HG03354 (cell line): Measurements from ENCODE around the gene TJAP1.

Experiments used
- ATAC-seq: cut with Tn5 transposase; IDR thresholded peaks from one replicate; pipeline ENCODE4 v1.9.1; 2021; ENCODE audit warnings: mild to moderate bottlenecking; ENCODE audit not compliant: unreplicated experiment, poor library complexity, severe bottlenecking

Gene TJAP1

GRCh38 chr6:43499028-43499815 is 21.9 kb downstream of the TJAP1 start:
- ATAC-seq, result no peak

- ATAC-seq, result no peak
These were observed 23.6 kb downstream of the TJAP1 start for GRCh38 chr6:43500921-43501320.

- ATAC-seq, result no peak
These were observed 25.3 kb downstream of the TJAP1 start for GRCh38 chr6:43502666-43503065.

- ATAC-seq, result no peak
These were observed 26.1 kb downstream of the TJAP1 start for GRCh38 chr6:43503443-43503842.

GRCh38 chr6:43504756-43505593 is 27.6 kb downstream of the TJAP1 start:
- no peak for ATAC-seq

- ATAC-seq, result no peak
These were observed 28.3 kb downstream of the TJAP1 start for GRCh38 chr6:43505718-43506117.

GRCh38 chr6:43506171-43506570 is 28.8 kb downstream of the TJAP1 start:
- ATAC-seq, result no peak

GRCh38 chr6:43506667-43507471 is 29.5 kb downstream of the TJAP1 start:
- peak; percentile 52 for ATAC-seq

GRCh38 chr6:43508481-43509141 is 31.2 kb downstream of the TJAP1 start:
- no peak for ATAC-seq

GRCh38 chr6:43509142-43509983 is 32.0 kb downstream of the TJAP1 start:
- peak; percentile 16 for ATAC-seq

- peak; percentile 72 for ATAC-seq
These were observed 32.8 kb downstream of the TJAP1 start, which contains the start of gene LRRC73 for GRCh38 chr6:43509984-43510826. LRRC73 (minus strand) TSS chr6:43510346; CDS start chr6:43509785, 561 bp downstream.

GRCh38 chr6:43510827-43511163 is 33.4 kb downstream of the TJAP1 start:
- ATAC-seq, result no peak

GRCh38 chr6:43511824-43512415 is 34.5 kb downstream of the TJAP1 start:
- ATAC-seq, result no peak

- ATAC-seq, result no peak
These were observed 38.4 kb downstream of the TJAP1 start for GRCh38 chr6:43515808-43516207.

GRCh38 chr6:43516367-43516696 is 39.0 kb downstream of the TJAP1 start:
- no peak for ATAC-seq

GRCh38 chr6:43516697-43517504 is 39.5 kb downstream of the TJAP1 start, which contains the start of the genes POLR1C and YIPF3:
POLR1C (plus strand) TSS chr6:43517089; CDS start chr6:43517110, 21 bp downstream.
YIPF3 (minus strand) TSS chr6:43516926; CDS start chr6:43516807, 119 bp downstream.
- peak; percentile 90 for ATAC-seq
